ENCODE data around the gene ADARB1. TPM values are rescaled to one million over a fixed set of nuclear protein-coding genes. Genes with fewer than 3 reads are reported as not detected.

The ADARB1 gene
- total RNA-seq, 1 donor from 2014 or later: 25.8 TPM

GRCh38 chr21:45255381-45256020, 181.1 kb downstream of the ADARB1 start:
- DNase-seq (ENCODE audit: low read depth): no peak
- TF ChIP-seq EZH2 (IDR thresholded peaks at IDR 0.05; ENCODE audit: insufficient read depth, low read length) (no peak), CTCF (IDR thresholded peaks at IDR 0.05; ENCODE audit: insufficient read depth, low read depth, low read length) (no peak)
- H3K36me3 Mint-ChIP-seq (ENCODE audit: low read depth, unreplicated experiment): peaks cover 7% of the 10 kb centered on the region

GRCh38 chr21:45256021-45256911, 181.9 kb downstream of the ADARB1 start:
- DNase-seq (ENCODE audit: low read depth) (no peak), FAIRE-seq (no peak)
- Histone ChIP-seq H3K27ac (ENCODE audit: low read depth, low read length) (no peak overlapping the region), H3K79me2 (ENCODE audit: insufficient read depth, low read length) (no peaks in the 10 kb centered on the region), H3K36me3 (ENCODE audit: insufficient read depth, low read length) (no peaks in the 10 kb centered on the region), H3K27me3 (ENCODE audit: insufficient read depth, low read length) (peaks cover 9% of the 10 kb centered on the region), H2AFZ (ENCODE audit: low read depth, low read length) (no peak overlapping the region), H3K4me1 (ENCODE audit: insufficient read depth, low read length) (peaks cover 12% of the 10 kb centered on the region), H3K9ac (ENCODE audit: low read length) (no peak overlapping the region), H3K4me2 (ENCODE audit: low read length) (no peak overlapping the region), H3K4me3 (ENCODE audit: insufficient read depth, low read depth, low read length) (no peak overlapping the region), H3K9me3 (ENCODE audit: insufficient read depth, low read depth, low read length) (no peaks in the 10 kb centered on the region), H4K20me1 (ENCODE audit: insufficient read depth, low read length) (peaks cover 8% of the 10 kb centered on the region)
- H3K36me3 Mint-ChIP-seq (ENCODE audit: low read depth, unreplicated experiment): peaks cover 10% of the 10 kb centered on the region
- TF ChIP-seq EZH2 (IDR thresholded peaks at IDR 0.05; ENCODE audit: insufficient read depth, low read length): no peak
- TF ChIP-seq CTCF (IDR thresholded peaks at IDR 0.05; ENCODE audit: insufficient read depth, low read depth, low read length): no peak
- no peaks in the 10 kb centered on the region for H3K9me3 Mint-ChIP-seq (ENCODE audit: unreplicated experiment)
- no peak overlapping the region for H3K27ac Mint-ChIP-seq (ENCODE audit: unreplicated experiment)
- peaks cover 6% of the 10 kb centered on the region for H3K4me1 Mint-ChIP-seq (ENCODE audit: low read depth, unreplicated experiment)
- H3K27me3 Mint-ChIP-seq (ENCODE audit: low read depth, unreplicated experiment): no peaks in the 10 kb centered on the region
- H3K4me3 Mint-ChIP-seq (ENCODE audit: unreplicated experiment): no peak overlapping the region

More at GRCh38 chr21:45255381-45256020, 181.1 kb downstream of the ADARB1 start:
- H2AFZ ChIP-seq (ENCODE audit: low read depth, low read length): no peak overlapping the region
- peaks cover 12% of the 10 kb centered on the region for H3K4me1 ChIP-seq (ENCODE audit: insufficient read depth, low read length)
- no peak overlapping the region for H3K27ac ChIP-seq (ENCODE audit: low read depth, low read length)
- H3K27me3 Mint-ChIP-seq (ENCODE audit: low read depth, unreplicated experiment): peaks cover under 1% of the 10 kb centered on the region
- no peak overlapping the region for H3K4me3 Mint-ChIP-seq (ENCODE audit: unreplicated experiment)
- no peaks in the 10 kb centered on the region for H3K79me2 ChIP-seq (ENCODE audit: insufficient read depth, low read length)
- no peak overlapping the region for H3K9ac ChIP-seq (ENCODE audit: low read length)
- H4K20me1 ChIP-seq (ENCODE audit: insufficient read depth, low read length): peaks cover under 1% of the 10 kb centered on the region
- H3K36me3 ChIP-seq (ENCODE audit: insufficient read depth, low read length): no peaks in the 10 kb centered on the region
- no peak overlapping the region for H3K4me2 ChIP-seq (ENCODE audit: low read length)
- H3K27ac Mint-ChIP-seq (ENCODE audit: unreplicated experiment): no peak overlapping the region
- FAIRE-seq: no peak
- H3K27me3 ChIP-seq (ENCODE audit: insufficient read depth, low read length): peaks cover 9% of the 10 kb centered on the region
- H3K4me3 ChIP-seq (ENCODE audit: insufficient read depth, low read depth, low read length): no peak overlapping the region
- peaks cover 6% of the 10 kb centered on the region for H3K4me1 Mint-ChIP-seq (ENCODE audit: low read depth, unreplicated experiment)
- peaks cover 4% of the 10 kb centered on the region for H3K9me3 Mint-ChIP-seq (ENCODE audit: unreplicated experiment)
- H3K9me3 ChIP-seq (ENCODE audit: insufficient read depth, low read depth, low read length): no peaks in the 10 kb centered on the region

All from astrocyte (in vitro differentiated cells and primary cell).